HTERT RPE-1 (cell line): ENCODE measurements around the gene PLEKHG4B.
"Not testable (repeated sequence)": the region's sequence is repeated elsewhere in the genome, so short reads cannot be mapped to it uniquely, and the experiment has no call there.

Experiments used
- in situ Hi-C: fragments of 300-500 bp; cut with MboI; formaldehyde crosslinking; loops from 4 replicates; pipeline ENCODE4 v1.14.3; 2020; ENCODE audit warnings: low sequenced_read_pairs

The PLEKHG4B gene

GRCh38 chr5:186091-187041 lies 94.4 kb downstream of the PLEKHG4B start:
- in situ Hi-C loops, result no loop called here

GRCh38 chr5:187042-187431 lies 95.1 kb downstream of the PLEKHG4B start:
- in situ Hi-C loops, result no loop called here

GRCh38 chr5:187617-188451 lies 95.9 kb downstream of the PLEKHG4B start:
- in situ Hi-C loops, result no loop called here

GRCh38 chr5:188488-189481 lies 96.8 kb downstream of the PLEKHG4B start:
- in situ Hi-C loops, result no loop called here

- in situ Hi-C loops, result no loop called here
Observed at GRCh38 chr5:189486-189885, 97.5 kb downstream of the PLEKHG4B start.

GRCh38 chr5:189976-190365 lies 98.0 kb downstream of the PLEKHG4B start:
- in situ Hi-C loops, result no loop called here

- in situ Hi-C loops, result no loop called here
Observed at GRCh38 chr5:190366-191035, 98.5 kb downstream of the PLEKHG4B start.

GRCh38 chr5:191036-191948 lies 99.3 kb downstream of the PLEKHG4B start, which contains the start of gene LRRC14B:
Gene LRRC14B, plus strand, starts transcription at chr5:191495. Its CDS starts 44 bp downstream, at chr5:191539.
- in situ Hi-C loops, result no loop called here

GRCh38 chr5:191949-192690 lies 100.2 kb downstream of the PLEKHG4B start:
- in situ Hi-C loops, result no loop called here

GRCh38 chr5:192691-192969 lies 100.7 kb downstream of the PLEKHG4B start:
- in situ Hi-C loops, result no loop called here

- in situ Hi-C loops, result no loop called here
Observed at GRCh38 chr5:192970-193831, 101.2 kb downstream of the PLEKHG4B start.

- in situ Hi-C loops, result no loop called here
Observed at GRCh38 chr5:194102-194501, 102.1 kb downstream of the PLEKHG4B start.

- in situ Hi-C loops, result no loop called here
Observed at GRCh38 chr5:194603-195209, 102.7 kb downstream of the PLEKHG4B start.

- in situ Hi-C loops, result no loop called here
Observed at GRCh38 chr5:195401-196160, 103.6 kb downstream of the PLEKHG4B start.

GRCh38 chr5:196350-196749 lies 104.4 kb downstream of the PLEKHG4B start:
- in situ Hi-C loops, result no loop called here

- in situ Hi-C loops, result not testable (repeated sequence)
Observed at GRCh38 chr5:197031-197430, 105.1 kb downstream of the PLEKHG4B start.
